Head of caudate nucleus (tissue), 42 donors: ENCODE results near the gene CREG1.

Experiments
- DNase-seq, 42 donors: peaks; one replicate each; pipeline versions ENCODE4 v3.0.0 to v3.0.0-alpha.2; 2020 to 2021; ENCODE audit warnings: mixed read lengths in 7 of 42
- intact Hi-C: fragments of 100-400 bp; cut with DNase I; formaldehyde crosslinking; loops from one replicate; pipeline ENCODE4 v1.15.0; 2022

The CREG1 gene

DNA sequence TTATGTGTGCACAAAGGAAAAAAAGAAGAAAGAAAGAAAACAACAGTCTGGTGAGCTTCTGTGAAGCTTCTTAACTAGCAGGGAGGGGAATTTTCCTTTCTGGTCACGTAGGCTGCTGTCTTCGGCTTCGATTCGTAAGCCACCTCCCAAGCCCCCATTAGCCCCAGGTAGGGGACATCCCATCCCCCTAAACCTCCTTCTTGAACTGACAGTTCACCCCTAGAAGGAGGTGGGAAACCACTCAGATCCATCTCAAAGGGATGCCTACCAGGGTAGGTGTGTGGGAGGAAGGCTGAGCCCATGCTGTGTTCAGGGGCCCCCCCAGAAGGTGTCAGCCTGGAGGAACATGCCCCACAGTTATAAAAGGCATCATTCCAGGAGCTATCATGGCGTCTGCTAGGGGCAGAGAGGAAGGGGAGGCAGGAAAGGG is 61.1 kb downstream of the CREG1 start:
- intact Hi-C loops: no loop called here
- peak in 1 of 42 donors; percentile 16 for DNase-seq

- DNase-seq: peak in 1 of 42 donors; percentile 13
- intact Hi-C loops: no loop called here
Measured at GRCh38 chr1:167491586-167492461, 61.7 kb downstream of the CREG1 start.
